ENCODE data around the gene MTMR12. TPM values are rescaled to one million over a fixed set of nuclear protein-coding genes. Genes with fewer than 3 reads are reported as not detected.
A peak's percentile ranks its signal among the peaks of the same experiment; 100 is the strongest.

MTMR12 gene
- total RNA-seq, 1 experiment from 2014 or later = 23.8 TPM

GRCh38 chr5:32255540-32255900 lies 57.2 kb downstream of the MTMR12 start:
- in situ Hi-C loops (cut with HindIII; ENCODE audit: low sequenced_read_pairs) = no loop called here

GRCh38 chr5:32254881-32255539 lies 57.7 kb downstream of the MTMR12 start:
- in situ Hi-C loops (cut with HindIII; ENCODE audit: low sequenced_read_pairs) = no loop called here

More at GRCh38 chr5:32255540-32255900, 57.2 kb downstream of the MTMR12 start:
- no peak for DNase-seq (ENCODE audit: low spot score)

GRCh38 chr5:32251871-32252458 lies 60.8 kb downstream of the MTMR12 start:
- in situ Hi-C loops (cut with HindIII; ENCODE audit: low sequenced_read_pairs) = no loop called here
- no peak for DNase-seq (ENCODE audit: low spot score)

More at GRCh38 chr5:32254881-32255539, 57.7 kb downstream of the MTMR12 start:
- peak; percentile 18 for DNase-seq (ENCODE audit: low spot score)

GRCh38 chr5:32249668-32250067 lies 63.1 kb downstream of the MTMR12 start:
- no peak for DNase-seq (ENCODE audit: low spot score)
- in situ Hi-C loops (cut with HindIII; ENCODE audit: low sequenced_read_pairs) = no loop called here

- no peak for DNase-seq (ENCODE audit: low spot score)
- in situ Hi-C loops (cut with HindIII; ENCODE audit: low sequenced_read_pairs) = no loop called here
Observed at GRCh38 chr5:32245742-32246141, 67.0 kb downstream of the MTMR12 start.

GRCh38 chr5:32244017-32244416 lies 68.7 kb downstream of the MTMR12 start:
- DNase-seq (ENCODE audit: low spot score) = no peak
- in situ Hi-C loops (cut with HindIII; ENCODE audit: low sequenced_read_pairs) = no loop called here

GRCh38 chr5:32241034-32241783 lies 71.5 kb downstream of the MTMR12 start:
- in situ Hi-C loops (cut with HindIII; ENCODE audit: low sequenced_read_pairs) = no loop called here
- DNase-seq (ENCODE audit: low spot score) = no peak

- in situ Hi-C loops (cut with HindIII; ENCODE audit: low sequenced_read_pairs) = no loop called here
- DNase-seq (ENCODE audit: low spot score) = no peak
Observed at GRCh38 chr5:32239385-32239784, 73.4 kb downstream of the MTMR12 start.

- DNase-seq (ENCODE audit: low spot score) = peak; percentile 57
- in situ Hi-C loops (cut with HindIII; ENCODE audit: low sequenced_read_pairs) = no loop called here
Observed at GRCh38 chr5:32233696-32234447, 78.9 kb downstream of the MTMR12 start.

GRCh38 chr5:32233220-32233695 lies 79.5 kb downstream of the MTMR12 start:
- in situ Hi-C loops (cut with HindIII; ENCODE audit: low sequenced_read_pairs) = no loop called here
- no peak for DNase-seq (ENCODE audit: low spot score)

- peak; percentile 92 for DNase-seq (ENCODE audit: low spot score)
- in situ Hi-C loops (cut with HindIII; ENCODE audit: low sequenced_read_pairs) = no loop called here
Observed at GRCh38 chr5:32232441-32233219, 80.1 kb downstream of the MTMR12 start.

GRCh38 chr5:32231929-32232328 lies 80.8 kb downstream of the MTMR12 start:
- in situ Hi-C loops (cut with HindIII; ENCODE audit: low sequenced_read_pairs) = no loop called here
- peak; percentile 69 for DNase-seq (ENCODE audit: low spot score)

- DNase-seq (ENCODE audit: low spot score) = no peak
- in situ Hi-C loops (cut with HindIII; ENCODE audit: low sequenced_read_pairs) = no loop called here
Observed at GRCh38 chr5:32231241-32231640, 81.5 kb downstream of the MTMR12 start.

GRCh38 chr5:32230356-32231099 lies 82.2 kb downstream of the MTMR12 start:
- DNase-seq (ENCODE audit: low spot score) = no peak
- in situ Hi-C loops (cut with HindIII; ENCODE audit: low sequenced_read_pairs) = no loop called here

GRCh38 chr5:32229586-32229985 lies 83.2 kb downstream of the MTMR12 start:
- in situ Hi-C loops (cut with HindIII; ENCODE audit: low sequenced_read_pairs) = no loop called here
- no peak for DNase-seq (ENCODE audit: low spot score)

GRCh38 chr5:32228816-32229215 lies 83.9 kb downstream of the MTMR12 start:
- in situ Hi-C loops (cut with HindIII; ENCODE audit: low sequenced_read_pairs) = no loop called here
- DNase-seq (ENCODE audit: low spot score) = no peak

- in situ Hi-C loops (cut with HindIII; ENCODE audit: low sequenced_read_pairs) = no loop called here
- DNase-seq (ENCODE audit: low spot score) = no peak
Observed at GRCh38 chr5:32225445-32225844, 87.3 kb downstream of the MTMR12 start.

GRCh38 chr5:32223972-32224609 lies 88.6 kb downstream of the MTMR12 start:
- no peak for DNase-seq (ENCODE audit: low spot score)
- in situ Hi-C loops (cut with HindIII; ENCODE audit: low sequenced_read_pairs) = no loop called here
